ENCODE measurements around the gene YWHAE.

GRCh38 chr17:1379208-1379929, 20.7 kb downstream of the YWHAE start:
- TF ChIP-seq CTCF (IDR thresholded peaks at IDR 0.05) (no peak), EZH2 (IDR thresholded peaks at IDR 0.05) (no peak)

Data from neural progenitor cell (in vitro differentiated cells).